Sigmoid colon (tissue), 4 donors: Measurements from ENCODE around the gene COX10.

ENCODE experiments used
- CTCF ChIP-seq, 4 experiments: fragments of 450-650 bp in 3 of 4; fragments of 200-600 bp in 1 of 4; IDR thresholded peaks; one replicate each; pipeline ENCODE4 v1.5.1; 2016 to 2019; ENCODE audit warnings: antibody characterized with exemption in 4 of 4, mild to moderate bottlenecking in 3 of 4, moderate library complexity in 2 of 4
- EP300 ChIP-seq, 4 donors: sonication (generic); formaldehyde crosslinking; IDR thresholded peaks; one replicate each; pipeline ENCODE4 v1.6.1; 2017; ENCODE audit warnings: antibody characterized with exemption in 4 of 4
- POLR2A ChIP-seq, 2 donors: fragments of 450-650 bp; IDR thresholded peaks; one replicate each; pipeline ENCODE4 v1.6.1; 2016; ENCODE audit warnings: antibody characterized with exemption in 2 of 2, mild to moderate bottlenecking in 2 of 2, moderate library complexity in 2 of 2
- POLR2AphosphoS5 ChIP-seq, 4 donors: sonication (generic); formaldehyde crosslinking; IDR thresholded peaks; one replicate each; pipeline ENCODE4 v1.6.1; 2017; ENCODE audit warnings: antibody characterized with exemption in 4 of 4

- no peak for TF ChIP-seq POLR2A (IDR thresholded peaks at IDR 0.05)
- no peak for TF ChIP-seq POLR2AphosphoS5 (IDR thresholded peaks at IDR 0.05)
- no peak for TF ChIP-seq CTCF (IDR thresholded peaks at IDR 0.05)
- no peak for TF ChIP-seq EP300 (IDR thresholded peaks at IDR 0.05)
These were observed 16.3 kb upstream of the COX10 start for GRCh38 chr17:14052886-14053615.
